T follicular helper cell (primary cell): ENCODE results near the gene ACADSB.
A peak's percentile ranks its signal among the peaks of the same experiment; 100 is the strongest.

Source experiments
- DNase-seq: peaks from one replicate; pipeline ENCODE4 v3.0.0-alpha.2; 2020; ENCODE audit warnings: low read depth
- total RNA-seq, 2 experiments: gene quantifications; one replicate each; lab custom pipeline; 2026; lab: John Stamatoyannopoulos, UW

Gene ACADSB
- 37.8 to 57.3 reads per million in 2 experiments for total RNA-seq

DNA sequence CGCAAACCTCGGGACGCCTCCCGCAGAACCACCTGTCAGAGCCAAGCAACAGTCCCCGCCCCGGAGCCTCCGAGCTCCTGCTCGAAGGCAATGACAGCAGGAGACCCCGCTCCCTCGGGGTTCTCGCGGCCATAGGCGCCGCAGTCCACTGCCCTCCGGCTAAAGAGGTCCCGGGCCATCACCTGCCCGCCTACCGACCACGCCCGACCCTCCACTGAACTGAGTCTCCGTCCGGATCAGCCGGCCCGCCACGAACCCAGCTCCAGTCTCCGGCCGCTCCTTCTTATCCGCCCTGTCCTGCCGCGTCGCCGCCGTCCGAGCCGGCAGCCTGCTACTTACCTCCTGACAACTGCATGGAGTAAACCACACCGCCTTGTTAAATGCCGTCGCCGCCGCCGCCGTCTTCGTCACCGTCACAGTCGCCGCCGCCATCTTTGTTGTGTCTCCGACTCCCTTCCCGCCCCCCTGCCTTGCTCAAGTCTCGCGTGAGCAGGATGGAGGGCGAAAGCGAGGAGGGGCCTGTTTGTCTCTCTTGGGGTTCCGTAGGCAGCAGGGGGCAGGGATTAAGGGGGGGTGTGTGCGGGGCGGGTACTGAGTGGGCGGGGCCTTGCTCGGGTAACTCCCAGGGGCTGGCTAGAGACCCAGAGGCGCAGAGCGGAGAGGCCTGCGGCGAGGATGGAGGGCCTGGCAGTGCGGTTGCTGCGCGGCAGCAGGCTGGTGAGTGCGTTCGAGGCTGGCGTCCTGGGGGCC, at the start of gene ACADSB, which contains the start of gene IKZF5:
Gene ACADSB (plus strand): TSS at position 652 of the 750 bp plus-strand sequence. CDS start 24 bp downstream, at position 676.
Gene IKZF5 (minus strand): TSS at position 441 of the 750 bp plus-strand sequence. CDS start 10,170 bp downstream, outside the sequence.
- peak; percentile 96 for DNase-seq

DNA sequence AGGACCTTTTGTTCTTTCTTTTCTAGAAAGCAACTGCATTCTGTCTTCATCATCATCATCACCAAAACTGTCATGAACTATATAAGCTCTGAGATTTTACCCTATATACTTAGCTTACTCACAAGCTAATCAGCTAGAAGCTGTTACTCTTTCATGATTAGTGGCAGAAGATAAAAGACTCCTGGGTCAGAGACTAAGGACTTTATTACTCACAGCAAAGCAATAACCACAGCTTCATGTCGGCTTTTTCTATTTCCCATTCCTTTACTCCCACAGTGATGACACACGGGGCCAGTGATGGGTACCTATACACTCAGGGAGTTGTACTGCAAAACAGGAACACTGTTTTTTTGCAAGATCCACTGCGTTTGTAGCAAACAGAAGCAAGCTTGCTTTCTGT, 46.4 kb upstream of the ACADSB start:
- no peak for DNase-seq

DNA sequence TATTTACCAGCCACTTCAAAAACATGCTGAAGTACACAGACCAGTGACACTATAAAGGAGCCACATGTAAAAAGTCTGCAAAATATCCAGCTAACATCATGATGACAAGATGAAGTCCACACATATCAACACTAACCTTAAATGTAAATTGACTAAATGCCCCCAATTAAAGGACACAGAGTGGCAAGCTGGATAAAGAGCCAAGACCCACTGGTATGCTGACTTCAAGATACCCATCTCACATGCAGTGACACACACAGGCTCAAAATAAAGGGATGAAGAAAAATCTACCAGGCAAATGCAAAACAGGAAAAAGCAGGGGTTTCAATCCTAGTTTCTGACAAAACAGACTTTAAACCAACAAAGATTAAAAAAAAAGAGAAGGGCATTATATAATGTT, 41.9 kb upstream of the ACADSB start:
- DNase-seq = no peak

DNA sequence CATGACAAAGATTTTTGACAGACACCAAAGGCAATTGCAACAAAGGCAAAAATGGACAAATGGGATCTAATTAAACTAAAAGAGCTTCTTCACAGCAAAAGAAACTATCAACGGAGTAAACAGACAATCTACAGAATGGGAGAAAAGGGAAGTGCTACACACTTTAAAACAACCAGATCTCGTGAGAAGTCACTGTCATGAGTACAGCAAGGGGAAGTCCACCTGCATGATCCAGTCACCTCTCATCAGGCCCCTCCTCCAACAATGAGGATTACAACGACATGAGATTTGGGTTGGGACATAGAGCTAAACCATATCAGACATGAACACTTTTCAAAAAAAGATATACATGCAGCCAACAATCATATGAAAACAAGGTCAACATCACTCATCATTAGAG, 40.1 kb upstream of the ACADSB start:
- no peak for DNase-seq

DNA sequence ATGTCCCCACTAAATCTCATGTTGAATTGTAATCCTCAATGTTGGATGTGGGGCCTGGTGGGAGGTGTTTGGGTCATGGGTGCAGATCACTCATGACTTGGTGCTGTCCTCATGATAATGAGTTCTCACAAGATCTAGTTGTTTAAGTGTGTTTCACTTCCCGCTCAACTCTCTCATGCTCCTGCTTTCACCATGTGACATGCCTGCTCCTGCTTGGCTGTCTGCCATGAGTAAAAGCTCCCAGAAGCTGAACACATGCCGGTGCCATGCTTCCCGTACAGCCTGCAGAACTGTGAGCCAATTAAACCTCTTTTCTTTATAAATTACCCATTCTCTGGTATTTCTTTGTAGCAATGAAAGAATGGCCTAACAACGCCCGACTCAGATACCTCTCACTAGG, 34.8 kb upstream of the ACADSB start:
- no peak for DNase-seq

DNA sequence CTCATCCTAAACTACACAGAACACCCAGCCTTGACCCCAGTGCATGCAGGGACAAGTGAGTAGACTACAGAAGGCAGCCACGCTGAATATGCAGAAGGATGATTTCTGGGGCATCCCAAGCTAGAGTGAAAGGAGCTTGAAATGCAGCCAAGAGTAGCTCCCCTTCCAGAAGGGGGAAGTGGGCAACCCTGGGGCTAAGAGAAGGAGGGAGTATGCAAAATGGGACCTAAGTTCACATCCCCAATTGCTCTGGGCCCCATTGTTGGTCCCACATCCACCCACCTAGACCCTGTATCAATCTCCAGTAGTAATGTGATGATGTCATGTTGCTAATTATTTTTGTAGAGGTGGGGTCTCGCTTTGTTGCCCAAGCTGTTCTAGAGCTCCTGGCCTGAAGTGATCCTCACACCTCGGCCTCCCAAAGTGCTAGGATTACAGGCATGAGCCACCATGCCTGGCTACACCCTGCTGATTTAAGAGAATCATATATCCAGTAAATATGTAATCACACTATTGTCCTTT, 34.2 kb upstream of the ACADSB start:
- DNase-seq = no peak

DNA sequence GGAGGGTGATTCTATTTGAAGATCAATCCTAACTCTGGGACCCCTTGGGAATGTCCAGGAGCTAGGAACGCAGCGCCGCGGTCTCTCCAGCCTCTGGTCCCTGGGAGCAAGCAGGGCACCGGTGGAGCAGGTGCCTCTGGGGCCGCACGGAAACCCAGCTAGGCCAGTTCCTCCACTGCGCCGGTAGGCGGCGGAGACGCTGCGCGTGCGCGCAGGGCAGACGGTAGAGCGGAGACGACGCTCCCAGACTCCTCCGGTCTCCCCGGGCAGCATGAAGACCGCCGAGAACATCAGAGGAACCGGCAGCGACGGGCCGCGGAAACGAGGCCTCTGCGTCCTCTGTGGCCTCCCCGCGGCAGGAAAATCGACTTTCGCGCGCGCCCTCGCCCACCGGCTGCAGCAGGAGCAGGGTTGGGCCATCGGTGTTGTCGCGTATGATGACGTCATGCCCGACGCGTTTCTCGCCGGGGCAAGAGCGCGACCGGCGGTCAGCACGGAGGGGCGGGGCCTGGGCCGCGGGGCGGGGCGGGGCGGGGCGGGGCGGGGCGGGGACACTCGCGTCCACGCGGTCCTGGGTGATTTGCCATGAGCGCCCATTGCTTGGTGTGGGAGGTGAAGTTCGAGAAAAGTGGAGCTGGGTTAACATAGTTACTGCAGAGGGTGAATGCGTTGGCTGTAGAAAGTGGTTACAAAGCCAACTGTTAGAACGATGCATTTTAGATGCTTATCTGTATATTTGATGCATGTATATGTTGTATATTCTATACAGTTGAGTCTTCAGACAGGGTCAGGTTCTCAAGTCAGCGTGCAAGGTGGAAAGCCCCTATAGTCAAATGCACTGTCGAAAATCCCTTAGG, 28.4 kb upstream of the ACADSB start, which contains the start of gene PSTK:
Gene PSTK (plus strand): TSS at position 193 of the 857 bp plus-strand sequence. CDS start 79 bp downstream, at position 272.
- DNase-seq = peak; percentile 79

DNA sequence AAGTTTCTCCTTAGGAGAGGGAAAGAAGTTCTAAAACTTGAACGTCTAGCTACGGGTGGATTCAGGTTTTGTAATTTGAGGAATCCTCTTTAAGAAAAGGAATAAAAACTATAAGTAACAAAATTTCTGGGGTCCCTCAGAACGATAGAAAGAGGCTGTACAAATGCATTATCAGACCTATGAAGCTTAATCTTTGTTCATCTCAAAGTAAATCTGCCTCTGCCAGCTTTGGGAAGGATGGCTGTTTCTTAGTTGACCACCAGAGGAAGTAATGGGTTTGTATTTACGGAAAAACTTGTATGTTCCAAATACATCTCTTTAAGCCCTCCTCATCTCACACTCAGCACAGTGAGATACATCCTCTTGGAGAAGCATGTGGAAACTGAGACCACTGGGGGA, 27.7 kb upstream of the ACADSB start:
- DNase-seq = no peak

DNA sequence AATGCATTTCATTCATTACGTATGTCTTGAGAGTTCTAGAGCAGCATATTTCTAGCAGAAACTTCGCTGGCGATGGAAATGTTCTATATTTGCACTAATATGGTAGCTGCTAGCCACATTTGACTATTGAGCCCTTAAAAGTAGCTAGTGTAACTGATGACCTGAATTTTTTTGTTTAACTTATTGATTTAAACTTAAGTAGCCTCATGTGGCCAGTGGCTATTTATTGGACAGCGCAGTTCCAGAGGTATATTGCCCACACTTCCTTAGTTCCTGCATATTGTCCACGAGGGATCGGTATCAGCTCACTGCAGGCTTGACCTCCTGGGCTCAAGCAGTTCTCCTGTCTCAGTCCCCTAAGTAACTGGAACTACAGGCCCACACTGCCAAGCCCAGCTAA, 24.9 kb upstream of the ACADSB start:
- no peak for DNase-seq

DNA sequence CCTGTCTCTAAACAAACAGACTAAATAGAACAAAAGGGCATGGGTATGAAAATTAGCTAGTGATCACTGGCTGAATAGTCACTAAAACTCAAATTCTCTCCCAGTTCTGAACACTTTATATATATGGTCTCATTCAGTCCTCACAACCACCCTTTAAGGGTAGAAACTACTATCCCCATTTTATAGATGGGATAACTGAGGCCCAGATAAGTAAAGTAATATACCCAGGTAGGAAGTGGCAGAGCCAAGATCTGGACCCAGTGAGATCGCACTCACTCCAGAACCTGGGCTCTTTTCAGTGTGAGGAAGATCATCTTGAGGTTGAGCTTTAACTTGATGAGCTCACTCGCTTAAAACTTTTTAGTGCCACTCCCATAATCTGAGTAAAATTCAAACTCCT, 24.1 kb upstream of the ACADSB start:
- DNase-seq = no peak

DNA sequence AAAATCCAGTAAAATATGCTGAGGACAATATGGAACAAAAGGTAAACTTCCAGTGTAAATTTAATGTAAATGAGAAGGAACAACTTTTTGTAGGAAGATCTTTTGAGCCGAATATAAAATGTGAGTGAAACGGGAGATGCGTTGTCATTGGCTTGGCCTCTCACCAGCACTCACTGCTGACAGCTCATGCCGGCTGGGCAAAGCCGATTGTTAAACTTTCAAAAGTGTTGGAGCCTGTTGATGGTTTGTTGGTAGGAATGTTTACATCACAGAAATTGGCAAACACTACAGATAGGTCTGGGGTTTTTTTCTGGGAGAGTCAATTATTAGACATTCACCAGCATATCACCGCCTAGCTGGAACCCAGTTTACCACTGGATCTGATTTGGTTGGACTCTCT, 22.5 kb upstream of the ACADSB start:
- DNase-seq = no peak

DNA sequence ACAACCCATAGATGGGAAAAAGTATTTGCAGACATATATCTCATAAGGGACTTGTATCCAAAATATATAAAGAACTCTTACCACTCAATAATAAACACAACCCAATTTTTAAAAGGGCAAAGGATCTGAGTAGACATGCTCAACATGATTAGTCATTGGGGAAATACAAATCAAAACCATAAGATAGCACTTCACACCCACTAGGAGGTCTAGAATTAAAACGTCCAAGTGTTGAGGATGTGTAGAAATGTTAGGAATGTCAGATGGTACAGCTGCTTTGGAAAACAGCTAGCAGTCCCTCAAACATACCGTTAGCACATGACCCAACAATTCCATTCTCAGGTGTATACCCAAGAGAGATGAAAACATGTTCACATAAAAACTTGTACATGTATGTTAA, 20.3 kb upstream of the ACADSB start:
- DNase-seq = no peak

DNA sequence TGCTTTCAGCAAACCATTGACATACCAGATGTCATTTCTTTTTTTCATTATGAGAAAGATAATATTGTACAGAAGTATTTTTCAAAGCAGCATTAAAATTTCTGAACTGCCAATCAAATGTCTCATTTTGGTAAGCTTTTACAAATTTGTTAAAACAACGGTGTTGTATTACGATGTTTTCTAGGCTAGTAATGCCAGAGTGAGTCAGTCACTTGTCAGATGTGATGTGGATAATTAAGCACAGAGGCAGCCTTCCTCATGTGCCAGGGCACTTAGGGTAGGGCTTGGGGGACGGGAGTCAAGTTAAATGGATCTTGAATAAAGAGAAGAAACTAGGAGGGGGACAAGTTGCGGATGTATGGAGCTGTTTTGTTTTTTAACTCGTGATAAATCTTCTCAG, 18.5 kb upstream of the ACADSB start:
- no peak for DNase-seq

DNA sequence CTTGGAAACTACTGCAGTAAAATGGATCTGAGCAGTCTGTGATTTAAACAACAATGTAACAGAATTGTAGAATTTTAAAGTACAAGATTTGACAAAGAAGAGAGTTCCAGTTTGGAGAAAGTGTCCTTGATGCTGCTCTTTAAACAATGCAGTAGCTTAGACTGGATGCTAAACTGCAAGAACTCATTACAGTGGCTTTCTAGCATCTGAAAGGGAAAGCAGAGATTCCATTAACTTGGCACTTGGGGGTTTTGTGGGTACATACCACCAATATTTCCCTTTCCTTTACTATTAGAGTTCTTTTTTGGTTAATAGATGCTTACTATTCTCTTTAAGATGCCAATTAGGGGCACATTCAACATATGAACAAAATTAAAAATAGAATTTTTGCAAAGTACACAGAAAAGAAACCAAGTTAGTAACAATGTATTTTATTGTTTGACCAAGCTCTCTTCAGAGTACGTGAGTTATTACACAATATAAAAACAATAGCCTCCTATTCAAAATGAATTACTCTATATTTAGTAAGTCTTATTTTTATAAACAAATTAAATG, 16.7 kb upstream of the ACADSB start:
- DNase-seq = no peak

DNA sequence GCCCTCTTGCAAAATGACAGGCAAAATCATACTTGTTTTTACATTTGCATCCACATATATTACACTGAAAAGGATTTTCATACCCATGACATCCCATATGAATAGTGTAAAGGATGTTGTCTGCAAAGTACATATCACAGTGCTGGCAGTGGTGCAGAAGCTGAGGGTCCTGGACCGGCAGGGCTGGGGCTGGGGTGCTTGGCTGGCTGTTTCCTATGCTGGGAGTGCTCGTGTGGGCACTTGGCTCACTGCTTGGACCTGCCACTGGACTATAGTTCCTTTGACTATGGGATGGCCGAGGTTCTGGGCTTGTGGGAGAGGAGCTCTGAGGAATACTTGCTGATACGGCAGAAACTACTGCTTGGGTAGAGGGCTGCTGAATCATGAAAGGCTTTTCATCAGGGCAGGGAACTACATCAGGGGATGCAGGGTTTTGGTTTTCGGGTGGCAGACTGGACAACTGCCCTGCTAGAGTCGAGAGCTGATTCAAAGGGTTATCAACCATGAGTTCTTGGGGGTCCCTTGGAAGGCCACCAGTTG, 14.9 kb upstream of the ACADSB start:
- DNase-seq = no peak

DNA sequence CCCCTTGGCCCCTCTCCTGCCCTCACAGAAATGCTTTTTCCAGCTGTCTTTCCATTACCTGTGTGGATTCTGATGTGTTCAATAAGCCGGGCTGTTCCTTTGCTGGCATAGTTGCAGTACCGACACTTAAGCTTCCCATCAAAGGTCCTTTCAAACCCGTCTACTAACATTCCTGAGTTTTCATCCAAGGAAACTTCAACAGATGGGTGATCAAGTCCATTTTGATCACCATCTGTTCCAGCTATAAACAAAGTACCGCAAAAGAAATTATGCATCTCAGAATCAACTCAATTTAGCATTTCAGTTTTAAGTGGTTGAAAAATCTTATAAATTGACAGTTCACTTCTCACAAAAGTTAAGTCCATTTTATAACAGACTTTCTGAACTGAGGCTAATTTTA, 12.9 kb upstream of the ACADSB start:
- no peak for DNase-seq

DNA sequence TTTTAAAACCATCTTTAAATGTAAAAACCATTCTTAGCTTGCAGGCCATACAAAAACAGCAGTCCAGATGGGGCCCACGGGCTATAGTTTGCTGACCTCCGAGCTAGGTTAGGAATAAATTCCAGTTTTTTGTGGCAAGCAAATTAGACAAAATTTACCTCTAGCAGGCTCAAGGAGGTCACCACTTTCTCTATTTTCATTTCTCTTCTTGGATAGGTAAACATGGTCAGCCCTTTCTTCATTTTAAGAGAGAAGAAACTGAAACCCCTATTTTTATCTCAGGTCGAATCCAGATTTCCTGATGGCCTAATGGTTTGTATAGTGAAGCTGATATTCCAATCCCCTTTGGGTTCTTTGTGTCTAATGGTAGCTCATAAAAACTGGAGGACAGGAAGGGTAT, 10.9 kb upstream of the ACADSB start:
- no peak for DNase-seq

DNA sequence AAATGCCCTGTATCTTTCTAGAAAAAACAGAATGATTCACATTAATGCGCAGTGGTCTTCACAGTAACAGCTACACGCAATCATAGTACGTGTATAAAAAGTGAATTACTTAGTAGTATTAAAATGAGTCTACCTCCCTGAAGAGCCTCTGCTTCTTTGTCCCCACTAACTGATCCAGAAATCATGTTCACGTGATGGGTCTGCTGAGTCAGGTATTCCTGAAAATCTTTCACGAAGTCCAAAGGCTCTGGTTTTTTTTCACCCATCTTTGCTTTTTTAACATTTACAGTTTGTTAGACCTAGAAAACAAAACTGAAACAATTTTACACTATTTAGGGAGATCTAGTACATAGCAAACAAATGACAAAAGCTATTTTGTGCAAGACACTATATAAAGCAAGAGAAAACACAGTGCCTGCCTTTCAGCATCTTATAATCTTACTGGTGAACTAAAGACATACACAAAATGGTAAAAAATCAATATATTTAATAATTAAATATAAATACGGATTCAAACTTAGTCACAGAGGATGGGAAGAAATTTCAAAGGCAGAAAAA, 10.4 kb upstream of the ACADSB start:
- DNase-seq = no peak

DNA sequence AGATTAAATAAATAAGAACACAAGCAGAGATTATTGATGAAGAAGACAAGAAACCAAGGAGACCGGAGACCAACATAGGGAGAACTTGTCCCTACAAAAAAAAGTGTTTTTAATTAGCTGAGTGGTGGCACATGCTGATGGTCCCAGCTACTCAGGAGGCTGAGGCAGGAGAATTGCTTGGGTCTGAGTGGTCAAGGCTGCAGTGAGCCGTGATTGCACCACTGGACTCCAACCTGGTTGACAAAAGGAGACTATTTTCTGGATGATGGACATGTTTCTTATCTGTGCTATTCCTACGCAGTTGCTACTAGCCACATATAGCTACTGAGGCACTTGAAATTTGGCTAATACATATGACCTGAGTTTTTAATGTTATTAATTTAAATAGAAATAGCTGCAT, 9.9 kb upstream of the ACADSB start:
- DNase-seq = no peak

DNA sequence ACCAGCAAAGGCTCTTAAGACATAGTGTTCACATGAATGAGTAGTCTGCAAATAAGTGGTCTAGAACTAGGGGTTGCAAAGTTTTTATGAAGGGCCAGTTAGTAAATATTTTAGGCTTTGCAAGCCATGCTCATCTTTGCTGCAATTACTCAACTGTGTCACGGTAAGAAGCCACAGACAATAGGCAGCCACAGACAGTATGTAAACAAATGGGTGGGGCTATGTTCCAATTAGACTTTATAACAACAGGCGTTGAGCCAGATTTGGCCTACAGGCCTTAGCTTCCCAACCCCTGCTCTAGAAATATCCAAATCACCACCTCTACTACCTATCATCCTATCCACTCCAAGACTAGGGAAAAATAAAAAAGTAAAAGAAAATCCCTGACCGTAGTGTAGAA, 9.5 kb upstream of the ACADSB start:
- DNase-seq = no peak

DNA sequence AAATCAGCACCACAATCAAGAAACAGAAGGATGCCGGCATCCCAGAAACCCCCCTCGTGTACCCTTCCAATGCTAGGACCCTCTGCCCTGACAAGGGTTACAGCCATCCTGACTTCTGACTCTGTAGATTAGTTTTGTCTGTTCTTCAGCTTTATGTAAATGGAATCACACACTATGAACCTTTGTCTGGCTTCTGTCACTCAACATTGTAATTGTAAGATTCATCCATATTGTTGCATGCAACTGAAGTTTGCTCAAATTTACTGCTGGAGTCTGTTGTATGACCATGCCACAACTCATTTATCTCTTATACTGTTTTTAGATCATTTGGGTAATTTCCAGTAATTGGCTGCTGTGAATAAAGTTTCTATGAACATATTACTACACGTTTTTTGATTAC, 8.7 kb upstream of the ACADSB start:
- DNase-seq = no peak

DNA sequence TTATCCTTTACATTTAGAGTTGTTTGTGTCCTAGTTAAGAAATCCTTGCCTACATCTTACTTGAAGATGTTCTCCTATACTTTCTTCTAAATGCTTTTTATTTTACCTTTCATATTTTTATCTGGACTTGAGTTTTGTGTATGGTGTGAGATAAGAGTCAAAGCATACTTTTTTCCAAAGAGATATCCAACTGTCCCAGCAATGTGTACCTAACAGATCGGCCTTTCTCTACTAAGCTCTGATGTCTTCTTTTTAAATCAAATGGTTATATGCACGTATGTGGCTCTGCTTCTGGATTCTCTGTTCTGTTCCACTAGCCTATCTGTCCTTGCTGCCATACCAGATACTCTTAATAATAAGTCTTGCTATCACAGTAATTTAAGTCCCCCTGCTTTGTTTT, 7.4 kb upstream of the ACADSB start:
- no peak for DNase-seq
